ENCODE data around the gene VPS37C.
"Not testable (repeated sequence)": the region's sequence is repeated elsewhere in the genome, so short reads cannot be mapped to it uniquely, and the experiment has no call there.

The VPS37C gene

GRCh38 chr11:61187505-61188130 is 26.4 kb upstream of the VPS37C start:
- in situ Hi-C loops (cut with HindIII; ENCODE audit: low sequenced_read_pairs): no loop called here
- peak; percentile 69 for DNase-seq (ENCODE audit: low read depth)
- H3K4me3 ChIP-seq (ENCODE audit: low read depth, low read length): no peak overlapping the region
- peak; percentile 98 for TF ChIP-seq CTCF (IDR thresholded peaks at IDR 0.05; ENCODE audit: low read depth, low read length, missing control alignments)

GRCh38 chr11:61186504-61186903 is 25.3 kb upstream of the VPS37C start:
- in situ Hi-C loops (cut with HindIII; ENCODE audit: low sequenced_read_pairs): no loop called here

GRCh38 chr11:61183645-61184044 is 22.4 kb upstream of the VPS37C start:
- H3K4me3 ChIP-seq (ENCODE audit: low read depth, low read length): no peak overlapping the region
- TF ChIP-seq CTCF (IDR thresholded peaks at IDR 0.05; ENCODE audit: low read depth, low read length, missing control alignments): peak; percentile 15
- in situ Hi-C loops (cut with HindIII; ENCODE audit: low sequenced_read_pairs): no loop called here
- no peak for DNase-seq (ENCODE audit: low read depth)

More at GRCh38 chr11:61186504-61186903, 25.3 kb upstream of the VPS37C start:
- no peak for TF ChIP-seq CTCF (IDR thresholded peaks at IDR 0.05; ENCODE audit: low read depth, low read length, missing control alignments)
- no peak for DNase-seq (ENCODE audit: low read depth)
- H3K4me3 ChIP-seq (ENCODE audit: low read depth, low read length): no peak overlapping the region

GRCh38 chr11:61181489-61181888 is 20.3 kb upstream of the VPS37C start:
- H3K4me3 ChIP-seq (ENCODE audit: low read depth, low read length): no peak overlapping the region
- in situ Hi-C loops (cut with HindIII; ENCODE audit: low sequenced_read_pairs): no loop called here
- no peak for TF ChIP-seq CTCF (IDR thresholded peaks at IDR 0.05; ENCODE audit: low read depth, low read length, missing control alignments)
- DNase-seq (ENCODE audit: low read depth): no peak

GRCh38 chr11:61180205-61180604 is 19.0 kb upstream of the VPS37C start:
- H3K4me3 ChIP-seq (ENCODE audit: low read depth, low read length); DNase-seq (ENCODE audit: low read depth); in situ Hi-C loops (cut with HindIII; ENCODE audit: low sequenced_read_pairs): not testable (repeated sequence)

GRCh38 chr11:61176446-61176845 is 15.2 kb upstream of the VPS37C start:
- no peak for DNase-seq (ENCODE audit: low read depth)
- no peak overlapping the region for H3K4me3 ChIP-seq (ENCODE audit: low read depth, low read length)
- in situ Hi-C loops (cut with HindIII; ENCODE audit: low sequenced_read_pairs): no loop called here
- no peak for TF ChIP-seq CTCF (IDR thresholded peaks at IDR 0.05; ENCODE audit: low read depth, low read length, missing control alignments)

GRCh38 chr11:61174949-61175348 is 13.7 kb upstream of the VPS37C start:
- in situ Hi-C loops (cut with HindIII; ENCODE audit: low sequenced_read_pairs): no loop called here
- no peak for TF ChIP-seq CTCF (IDR thresholded peaks at IDR 0.05; ENCODE audit: low read depth, low read length, missing control alignments)

More at GRCh38 chr11:61174949-61175348, 13.7 kb upstream of the VPS37C start:
- no peak overlapping the region for H3K4me3 ChIP-seq (ENCODE audit: low read depth, low read length)
- no peak for DNase-seq (ENCODE audit: low read depth)
